PFSK-1 (cell line): ENCODE results near the gene RERE.

Experiments
- FOXP2 ChIP-seq: optimal IDR thresholded peaks from 2 replicates; pipeline ENCODE3; 2011; ENCODE audit warnings: borderline replicate concordance, control low read depth, inconsistent platforms; ENCODE audit not compliant: insufficient read depth; ENCODE audit errors: extremely low read length, extremely low read depth
- POLR2AphosphoS5 ChIP-seq: IDR thresholded peaks from 2 replicates; pipeline ENCODE4 v1.6.1; 2012; ENCODE audit warnings: low read depth, mild to moderate bottlenecking, control low read depth, low read length, moderate library complexity
- SIN3A ChIP-seq: IDR thresholded peaks from 2 replicates; pipeline ENCODE4 v1.6.1; 2012; ENCODE audit warnings: mild to moderate bottlenecking, low read length, moderate library complexity, borderline replicate concordance; ENCODE audit not compliant: insufficient read depth
- TAF1 ChIP-seq: IDR thresholded peaks from 2 replicates; pipeline ENCODE4 v1.6.1; 2012; ENCODE audit warnings: low read length, control low read depth, borderline replicate concordance; ENCODE audit not compliant: insufficient read depth
- TF ChIP-seq, protein P1 (sequence below), 2 experiments: IDR thresholded peaks; 2 replicates each; pipeline versions ENCODE4 v1.6.1 to v1.8.0; 2011 to 2012; ENCODE audit warnings: low read depth in 2 of 2, low read length in 2 of 2, control low read depth in 1 of 2, inconsistent platforms in 1 of 2, mild to moderate bottlenecking in 1 of 2, moderate library complexity in 1 of 2; ENCODE audit not compliant: insufficient read depth in 1 of 2

Gene RERE

GRCh38 chr1:8427986-8428385 is 389.5 kb downstream of the RERE start:
- no peak for TF ChIP-seq TAF1
- no peak for TF ChIP-seq POLR2AphosphoS5
- no peak for TF ChIP-seq SIN3A
- TF ChIP-seq FOXP2 = no peak
- TF ChIP-seq, protein P1, sequence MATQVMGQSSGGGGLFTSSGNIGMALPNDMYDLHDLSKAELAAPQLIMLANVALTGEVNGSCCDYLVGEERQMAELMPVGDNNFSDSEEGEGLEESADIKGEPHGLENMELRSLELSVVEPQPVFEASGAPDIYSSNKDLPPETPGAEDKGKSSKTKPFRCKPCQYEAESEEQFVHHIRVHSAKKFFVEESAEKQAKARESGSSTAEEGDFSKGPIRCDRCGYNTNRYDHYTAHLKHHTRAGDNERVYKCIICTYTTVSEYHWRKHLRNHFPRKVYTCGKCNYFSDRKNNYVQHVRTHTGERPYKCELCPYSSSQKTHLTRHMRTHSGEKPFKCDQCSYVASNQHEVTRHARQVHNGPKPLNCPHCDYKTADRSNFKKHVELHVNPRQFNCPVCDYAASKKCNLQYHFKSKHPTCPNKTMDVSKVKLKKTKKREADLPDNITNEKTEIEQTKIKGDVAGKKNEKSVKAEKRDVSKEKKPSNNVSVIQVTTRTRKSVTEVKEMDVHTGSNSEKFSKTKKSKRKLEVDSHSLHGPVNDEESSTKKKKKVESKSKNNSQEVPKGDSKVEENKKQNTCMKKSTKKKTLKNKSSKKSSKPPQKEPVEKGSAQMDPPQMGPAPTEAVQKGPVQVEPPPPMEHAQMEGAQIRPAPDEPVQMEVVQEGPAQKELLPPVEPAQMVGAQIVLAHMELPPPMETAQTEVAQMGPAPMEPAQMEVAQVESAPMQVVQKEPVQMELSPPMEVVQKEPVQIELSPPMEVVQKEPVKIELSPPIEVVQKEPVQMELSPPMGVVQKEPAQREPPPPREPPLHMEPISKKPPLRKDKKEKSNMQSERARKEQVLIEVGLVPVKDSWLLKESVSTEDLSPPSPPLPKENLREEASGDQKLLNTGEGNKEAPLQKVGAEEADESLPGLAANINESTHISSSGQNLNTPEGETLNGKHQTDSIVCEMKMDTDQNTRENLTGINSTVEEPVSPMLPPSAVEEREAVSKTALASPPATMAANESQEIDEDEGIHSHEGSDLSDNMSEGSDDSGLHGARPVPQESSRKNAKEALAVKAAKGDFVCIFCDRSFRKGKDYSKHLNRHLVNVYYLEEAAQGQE (IDR thresholded peaks at IDR 0.05; ENCODE audit: insufficient read depth in 1 of 2, low read depth in 2 of 2, low read length in 2 of 2) = no peak

- TF ChIP-seq POLR2AphosphoS5 (no peak), FOXP2 (no peak), SIN3A (no peak), TAF1 (no peak)
- TF ChIP-seq, protein P1 (IDR thresholded peaks at IDR 0.05; ENCODE audit: insufficient read depth in 1 of 2, low read depth in 2 of 2, low read length in 2 of 2) = no peak
Measured at GRCh38 chr1:8427493-8427892, 389.9 kb downstream of the RERE start.

GRCh38 chr1:8426996-8427395 is 390.4 kb downstream of the RERE start:
- no peak for TF ChIP-seq FOXP2
- TF ChIP-seq SIN3A = no peak
- no peak for TF ChIP-seq POLR2AphosphoS5
- TF ChIP-seq, protein P1 (IDR thresholded peaks at IDR 0.05; ENCODE audit: insufficient read depth in 1 of 2, low read depth in 2 of 2, low read length in 2 of 2) = no peak
- no peak for TF ChIP-seq TAF1

DNA sequence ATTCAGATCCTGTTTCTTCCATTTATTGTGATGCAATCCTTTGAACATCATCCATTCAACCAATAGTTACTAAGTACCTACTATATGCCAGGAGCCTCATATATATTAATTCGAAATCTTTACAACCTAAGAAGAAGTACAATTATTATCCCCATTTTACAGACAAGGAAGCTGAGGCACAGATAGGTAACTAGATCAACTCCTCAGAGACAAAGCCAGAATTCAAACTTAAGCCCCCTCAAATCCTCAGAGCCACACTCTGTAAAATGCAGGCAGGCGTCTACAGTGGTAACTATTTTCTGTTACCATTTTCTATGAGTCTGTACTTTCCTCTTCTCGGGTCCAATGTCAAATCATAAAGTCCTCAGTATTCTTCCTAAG is 391.7 kb downstream of the RERE start:
- TF ChIP-seq SIN3A = no peak

- TF ChIP-seq POLR2AphosphoS5 (no peak), FOXP2 (no peak), SIN3A (no peak), TAF1 (no peak)
- TF ChIP-seq, protein P1 (IDR thresholded peaks at IDR 0.05; ENCODE audit: insufficient read depth in 1 of 2, low read depth in 2 of 2, low read length in 2 of 2) = no peak
Measured at GRCh38 chr1:8425150-8425780, 392.2 kb downstream of the RERE start.
